Muscle of arm (tissue), 12 donors: ENCODE results near the gene KAT6B. TPM values are rescaled to one million over a fixed set of nuclear protein-coding genes. Genes with fewer than 3 reads are reported as not detected.
"Not testable (repeated sequence)": the region's sequence is repeated elsewhere in the genome, so short reads cannot be mapped to it uniquely, and the experiment has no call there.

Source experiments
- DNase-seq: peaks from one replicate; pipeline ENCODE4 v3.0.0-alpha.2; 2013
- polyA plus RNA-seq, 12 donors: library from polyadenylated mRNA; unstranded; fragments of 120-200 nt; gene quantifications; one replicate each; pipeline ENCODE4 v1.2.1, GENCODE V29; 2013; ENCODE audit not compliant: insufficient read length in 12 of 12

The KAT6B gene
- polyA plus RNA-seq, 12 donors, result 17.6 to 37.1 (median 19.7) TPM; not detected in 1

DNA sequence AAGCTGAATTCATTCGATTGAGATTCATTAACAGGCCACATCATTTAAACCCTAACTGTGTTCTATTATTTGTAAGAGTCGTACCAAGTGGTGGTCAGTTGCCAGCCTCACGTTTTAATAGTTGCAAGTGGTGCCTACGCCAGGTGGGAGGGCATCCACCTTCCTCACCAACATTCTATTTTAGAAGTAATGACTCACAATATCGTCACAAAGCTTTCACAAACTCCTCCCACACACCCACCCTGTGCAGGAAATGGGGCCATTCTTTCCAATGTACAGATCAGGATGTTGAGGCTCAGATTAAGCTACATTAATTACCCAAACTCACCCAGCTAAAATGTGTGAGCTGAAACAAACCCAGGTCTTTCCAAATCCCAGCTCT is 207.7 kb downstream of the KAT6B start:
- no peak for DNase-seq

DNA sequence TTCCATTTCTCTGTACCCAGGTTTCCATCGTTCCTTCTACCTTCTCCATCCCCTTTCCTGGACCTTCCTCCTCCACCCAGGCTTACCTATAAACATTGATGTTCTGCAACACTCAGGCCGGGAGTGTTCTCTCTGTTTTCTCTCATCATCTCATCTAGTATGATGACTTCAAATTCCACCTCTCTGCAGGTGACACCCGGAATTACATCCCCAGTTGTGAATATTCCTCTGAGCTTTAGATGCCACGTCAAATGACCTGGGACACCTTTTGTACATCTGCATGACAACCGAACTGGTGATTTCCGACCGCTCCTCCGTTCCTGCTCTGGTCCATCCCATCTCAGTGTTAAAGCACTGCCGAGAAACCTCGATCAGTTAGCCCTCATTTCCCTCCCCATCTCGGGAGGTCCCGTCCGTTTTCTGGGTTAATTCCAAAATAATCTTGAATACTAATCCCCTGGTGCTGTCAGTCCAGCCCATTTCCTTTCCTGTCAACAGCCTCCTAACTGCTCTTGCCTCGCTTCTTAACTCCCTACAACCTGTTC is 208.4 kb downstream of the KAT6B start:
- DNase-seq, result no peak

GRCh38 chr10:75035975-75036708 is 209.7 kb downstream of the KAT6B start:
- no peak for DNase-seq

GRCh38 chr10:75037171-75038153 is 211.1 kb downstream of the KAT6B start:
- DNase-seq, result no peak

DNA sequence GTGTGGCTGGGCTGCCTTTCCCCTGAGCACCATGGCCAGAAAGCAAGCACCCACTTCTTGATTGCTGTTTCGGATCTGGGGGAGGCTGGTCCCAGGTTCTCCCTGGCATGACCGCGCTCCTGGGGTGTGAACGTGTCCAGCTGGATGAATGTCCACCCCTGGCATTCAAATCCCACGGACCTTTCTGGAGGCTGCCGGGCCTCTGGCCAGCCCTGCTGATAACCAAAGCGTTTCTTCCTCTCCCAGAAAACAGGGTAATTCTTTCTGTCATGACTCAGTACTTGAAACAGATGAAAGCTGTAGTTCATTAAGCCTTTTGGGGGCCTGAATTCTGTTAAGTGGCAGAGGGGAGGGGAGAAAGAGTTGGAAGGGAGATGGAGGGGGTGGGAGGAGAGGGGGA is 211.9 kb downstream of the KAT6B start:
- DNase-seq, result no peak

DNA sequence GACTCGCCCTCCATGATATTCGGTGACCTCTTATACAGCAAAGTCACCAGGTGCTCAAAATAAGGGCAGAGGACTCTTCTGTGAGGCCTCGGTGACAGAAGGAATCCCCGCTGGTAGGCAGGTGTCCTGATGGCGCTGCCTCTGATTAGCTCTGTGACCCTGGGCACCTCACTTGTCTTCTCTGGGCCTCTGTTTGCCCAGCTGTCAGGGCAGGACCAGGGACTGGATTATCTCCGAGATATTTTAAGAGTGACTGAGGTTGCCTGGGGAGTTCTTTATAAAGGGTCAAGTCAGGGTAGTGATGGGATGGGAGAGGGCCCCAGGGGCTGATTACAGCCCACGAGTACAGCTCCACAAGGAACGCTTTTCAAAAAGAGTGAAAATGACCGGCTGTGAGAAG is 214.2 kb downstream of the KAT6B start:
- no peak for DNase-seq

DNA sequence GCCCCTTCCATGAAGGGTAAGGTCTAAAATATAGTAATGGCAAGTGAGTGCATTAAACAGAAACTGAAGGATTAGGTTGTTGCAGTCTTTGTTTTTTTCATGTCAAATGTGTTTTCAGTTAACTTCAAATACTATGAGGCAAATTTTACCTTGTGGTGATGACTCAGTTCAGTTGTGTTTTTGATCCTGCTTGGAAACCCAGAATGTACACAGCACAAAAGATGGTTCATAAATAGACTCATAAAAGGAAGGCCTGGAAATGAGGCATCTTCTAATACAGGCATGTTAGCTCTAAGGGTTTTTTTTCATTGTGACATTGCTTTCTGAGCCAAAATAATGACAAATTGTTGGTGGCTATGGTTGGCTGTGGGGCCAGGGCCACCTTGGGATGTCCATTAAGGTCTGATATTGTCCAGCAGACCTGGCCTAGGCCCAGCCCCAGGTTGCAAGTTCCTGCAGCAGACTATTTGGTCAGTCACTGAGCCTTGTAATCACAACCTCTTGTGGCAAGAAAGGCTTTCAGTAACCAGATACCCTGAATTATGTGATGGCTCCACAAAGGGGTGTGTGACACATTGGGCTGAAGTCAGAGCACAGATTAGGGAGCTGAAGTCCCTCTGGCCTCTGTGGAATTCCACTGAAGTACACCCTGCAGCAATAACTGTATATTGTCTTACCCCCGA is 216.0 kb downstream of the KAT6B start:
- no peak for DNase-seq

DNA sequence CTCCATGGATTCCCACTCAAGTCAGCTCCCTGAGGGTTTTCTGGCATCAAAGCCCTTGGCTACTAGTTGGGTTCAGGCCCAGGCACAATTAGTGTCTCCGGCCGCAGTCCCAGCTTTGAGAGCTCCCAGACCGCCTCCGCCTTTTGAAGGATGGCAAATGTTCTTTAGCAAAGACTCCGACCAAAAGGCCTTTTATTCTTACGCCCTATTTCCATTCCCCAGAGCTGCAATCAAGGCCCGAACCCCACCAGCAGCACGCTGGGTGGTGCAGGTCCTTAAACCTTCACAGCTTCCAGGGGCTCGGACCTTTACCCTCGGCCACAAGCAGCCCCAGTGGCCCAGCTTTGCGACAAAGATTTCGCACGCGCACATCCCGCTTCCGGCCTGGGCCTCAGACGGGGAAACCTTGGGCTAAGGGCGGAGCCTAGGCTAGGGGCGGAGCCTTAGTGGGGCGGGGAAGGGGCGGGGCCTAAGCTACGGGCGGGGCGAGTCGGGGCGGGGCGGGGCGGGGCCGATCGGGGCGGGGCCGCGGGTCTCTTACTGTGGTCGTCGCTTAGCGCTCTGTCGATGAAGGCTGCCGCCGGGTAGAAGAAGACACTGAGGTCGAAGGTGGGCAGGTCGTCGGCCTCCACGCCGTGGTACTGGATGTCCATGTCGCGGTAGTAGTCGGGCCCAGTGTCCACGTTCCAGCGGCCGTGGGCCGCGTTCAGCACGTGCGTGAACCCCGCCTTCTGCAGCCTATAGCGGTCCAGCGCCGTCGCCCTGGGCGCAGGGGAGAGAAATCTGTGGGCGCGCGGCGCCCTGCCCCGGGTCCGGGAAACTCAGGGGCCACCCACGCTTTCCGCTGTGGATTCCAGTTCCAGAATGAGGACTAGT is 217.1 kb downstream of the KAT6B start:
- DNase-seq, result no peak

GRCh38 chr10:75048669-75049098 is 222.3 kb downstream of the KAT6B start:
- no peak for DNase-seq

DNA sequence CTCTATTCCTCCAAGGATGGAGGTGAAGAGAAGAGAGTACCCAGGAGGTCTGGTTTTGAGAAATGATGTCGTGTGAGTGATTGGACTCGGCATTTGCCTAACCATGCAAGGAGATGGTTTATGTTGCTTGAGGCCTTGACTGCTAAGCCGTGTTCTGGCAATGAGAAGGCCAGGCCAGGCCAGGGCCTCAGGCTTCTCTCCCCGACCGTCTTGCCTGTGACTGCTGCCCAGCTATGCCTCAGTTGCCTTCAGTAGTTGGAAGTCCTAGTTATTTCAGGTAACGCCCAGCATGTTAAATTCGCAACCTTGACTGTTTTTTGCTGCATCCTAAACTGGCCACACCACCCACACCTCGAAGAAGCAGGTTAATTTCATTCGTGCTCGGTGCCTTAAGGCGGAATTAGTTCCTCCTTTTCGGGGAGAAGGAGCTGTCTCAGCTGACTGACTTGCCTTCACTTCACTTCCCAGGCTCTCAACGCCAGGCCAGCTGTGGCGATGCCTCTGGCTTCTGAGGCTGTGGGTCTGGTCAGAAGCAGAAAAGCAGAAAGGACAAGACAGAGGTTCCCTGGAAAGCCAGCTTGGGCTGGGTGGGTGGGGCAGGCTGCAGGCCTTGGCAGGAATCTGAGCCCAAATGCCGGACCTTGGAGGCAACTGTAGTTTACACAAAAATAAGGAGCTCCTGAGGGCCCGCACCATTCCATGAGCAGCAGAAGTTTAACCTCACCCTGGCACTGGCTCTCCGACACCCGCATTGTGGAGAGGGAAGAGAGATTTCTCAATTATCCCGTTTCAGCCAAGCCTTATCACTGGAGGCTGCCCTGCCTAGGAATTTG is 223.1 kb downstream of the KAT6B start:
- DNase-seq, result no peak

GRCh38 chr10:75050149-75050919 is 223.9 kb downstream of the KAT6B start:
- no peak for DNase-seq

- no peak for DNase-seq
Observed at GRCh38 chr10:75051308-75051707, 224.9 kb downstream of the KAT6B start.

DNA sequence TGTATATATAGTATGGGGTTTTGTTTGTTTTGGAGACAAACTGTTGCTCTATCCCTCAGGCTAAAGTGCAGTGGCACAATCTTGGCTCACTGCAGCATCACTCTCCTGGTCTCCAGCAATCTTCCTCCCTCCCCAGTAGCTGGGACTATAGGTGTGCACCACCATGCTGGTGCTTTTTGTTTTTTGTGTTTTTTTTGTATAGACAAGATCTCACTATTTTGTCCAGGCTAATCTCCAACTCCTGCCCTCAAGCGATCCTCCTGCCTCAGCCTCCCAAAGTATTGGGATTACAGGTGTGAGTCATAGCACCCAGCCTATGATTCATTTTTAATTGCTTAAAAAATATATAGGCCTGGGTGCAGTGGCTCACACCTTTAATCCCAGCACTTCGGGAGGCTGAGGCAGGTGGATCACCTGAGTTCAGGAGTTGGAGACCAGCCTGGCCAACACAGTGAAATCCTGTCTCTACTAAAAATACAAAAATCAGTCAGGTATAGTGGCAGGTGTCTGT is 229.6 kb downstream of the KAT6B start:
- not testable (repeated sequence) for DNase-seq

DNA sequence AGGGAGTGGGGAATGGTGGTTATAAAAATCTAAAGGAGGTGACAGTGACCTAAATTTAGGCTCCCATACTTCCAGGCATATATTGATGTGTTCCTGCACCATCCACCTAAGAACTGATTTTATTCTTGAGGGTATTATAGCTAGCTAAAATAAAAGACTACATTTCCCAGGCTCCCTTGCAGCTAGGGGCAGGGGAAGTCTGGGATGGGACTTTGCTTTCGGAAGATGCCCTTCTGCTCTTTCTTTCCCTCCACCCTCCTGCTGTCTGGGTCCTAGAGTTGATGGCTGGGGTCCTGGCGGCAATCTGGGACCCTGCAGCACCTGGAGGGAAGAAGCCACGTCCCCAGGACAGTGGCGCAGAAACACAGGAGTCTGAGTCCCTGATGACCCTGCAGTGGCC is 231.3 kb downstream of the KAT6B start:
- no peak for DNase-seq

GRCh38 chr10:75058161-75058560 is 231.8 kb downstream of the KAT6B start:
- no peak for DNase-seq

DNA sequence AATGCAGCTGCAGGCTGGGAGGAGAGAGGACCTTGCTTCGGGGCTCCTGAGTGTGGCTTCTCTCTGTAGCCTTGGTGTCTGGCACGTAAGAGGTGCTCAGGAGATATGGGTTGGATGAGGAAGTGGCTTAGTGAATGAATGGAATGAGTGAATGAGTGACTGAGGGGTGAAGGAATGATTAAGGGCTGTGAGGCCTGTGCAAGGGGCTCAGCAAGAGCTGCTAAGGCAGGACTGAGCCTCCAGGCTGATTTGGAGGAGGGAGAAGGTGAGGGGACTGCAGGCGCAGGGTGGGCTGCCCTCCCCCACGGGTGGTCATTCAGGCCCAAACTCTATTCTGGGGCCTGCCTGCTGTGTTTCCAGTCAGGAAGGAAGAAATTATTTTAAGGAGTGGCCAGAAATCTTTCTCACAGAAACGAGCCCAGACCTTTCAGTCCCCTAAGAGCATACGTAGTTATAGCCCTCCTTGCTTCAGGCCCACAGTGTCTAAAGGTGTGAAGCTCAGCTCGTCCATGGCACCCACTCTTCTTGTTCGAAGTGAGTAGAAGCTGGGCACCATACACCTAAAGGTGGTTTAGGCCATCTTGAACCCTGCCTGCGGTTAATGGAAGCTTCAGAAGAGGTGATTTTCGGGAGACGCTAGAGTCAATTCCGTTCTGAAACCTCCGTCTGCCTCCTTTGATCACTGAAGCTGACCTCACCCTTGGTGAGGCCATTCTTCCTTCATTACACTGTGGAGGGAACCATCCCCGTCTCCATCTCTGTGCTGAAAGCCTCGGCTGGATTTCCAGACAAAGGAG is 235.5 kb downstream of the KAT6B start:
- DNase-seq, result no peak

DNA sequence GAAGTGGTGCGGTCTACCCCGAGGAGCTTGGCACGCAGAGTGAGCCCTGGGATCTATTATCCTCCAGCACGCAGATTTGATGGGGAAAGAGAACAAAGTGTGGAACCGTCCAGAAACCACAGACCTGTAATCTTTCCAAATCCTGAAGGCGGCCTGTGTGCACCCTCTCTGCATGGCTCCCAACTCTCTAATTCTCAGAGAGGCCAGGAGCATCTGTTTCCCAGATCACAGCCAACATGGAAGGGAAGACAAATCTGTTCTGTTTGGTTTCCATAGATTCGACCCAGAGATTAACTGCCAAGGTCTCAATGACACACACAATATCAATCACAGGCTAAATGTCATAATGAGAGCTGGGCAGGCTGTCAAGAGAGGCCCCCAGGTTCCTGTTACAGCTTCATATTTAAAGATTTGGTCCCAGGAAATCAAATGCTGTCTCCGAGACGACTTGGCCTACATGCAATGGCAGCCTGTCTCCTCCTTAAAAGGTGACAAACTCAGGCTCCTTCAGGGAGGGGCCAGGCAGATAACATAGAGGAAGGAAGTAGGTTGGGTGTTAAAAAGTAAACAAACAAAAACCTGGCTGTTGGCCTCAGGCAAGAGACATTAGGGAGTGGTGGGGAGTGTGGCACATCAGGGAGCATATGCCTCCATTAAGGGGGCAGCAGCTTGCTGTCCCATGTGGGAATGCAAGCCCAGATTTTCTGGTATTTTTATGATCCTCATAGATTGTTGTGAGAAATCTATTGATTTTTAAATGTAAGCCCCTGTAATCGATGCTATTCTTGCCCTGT is 236.3 kb downstream of the KAT6B start:
- peak; percentile 82 for DNase-seq
